Kidney (tissue), 14 donors: Measurements from ENCODE around the gene TMEM125. TPM values are rescaled to one million over a fixed set of nuclear protein-coding genes. Genes with fewer than 3 reads are reported as not detected.

ENCODE experiments used
- DNase-seq, 5 donors: peaks; one replicate each; pipeline ENCODE4 v3.0.0-alpha.2; 2013 to 2020
- FAIRE-seq: peaks from 2 replicates; lab custom pipeline; 2012; peaks lifted over from hg19 to GRCh38; lab: Jason Lieb, UNC
- H3K27ac ChIP-seq, 2 donors: one replicate each; pipeline ENCODE4 v1.7.0; 2013; ENCODE audit warnings: low read depth in 2 of 2, low read length in 2 of 2, inconsistent platforms in 1 of 2
- H3K27me3 ChIP-seq: one replicate; pipeline ENCODE4 v1.7.1; 2013; ENCODE audit warnings: low read length, inconsistent platforms; ENCODE audit not compliant: control insufficient read depth, insufficient read depth
- H3K36me3 ChIP-seq, 3 donors: one replicate each; pipeline versions ENCODE4 v1.7.0 to v1.7.1; 2013; ENCODE audit warnings: low read length in 3 of 3, control low read depth in 1 of 3, inconsistent platforms in 1 of 3; ENCODE audit not compliant: insufficient read depth in 3 of 3, control insufficient read depth in 2 of 3
- H3K4me1 ChIP-seq, 3 donors: one replicate each; pipeline versions ENCODE4 v1.7.0 to v1.7.1; 2013; ENCODE audit warnings: low read length in 3 of 3, inconsistent platforms in 1 of 3, low read depth in 1 of 3; ENCODE audit not compliant: control insufficient read depth in 2 of 3, insufficient read depth in 2 of 3
- H3K4me3 ChIP-seq, 3 donors: one replicate each; pipeline versions ENCODE4 v1.7.0 to v1.8.1; 2013; ENCODE audit warnings: low read length in 3 of 3, control low read depth in 1 of 3, inconsistent platforms in 1 of 3
- H3K9ac ChIP-seq, 3 donors: one replicate each; pipeline versions ENCODE4 v1.7.0 to v1.7.1; 2013; ENCODE audit warnings: low read length in 3 of 3, control low read depth in 1 of 3, inconsistent platforms in 1 of 3
- H3K9me3 ChIP-seq, 3 donors: one replicate each; pipeline versions ENCODE4 v1.7.0 to v1.7.1; 2013; ENCODE audit warnings: low read length in 3 of 3, control low read depth in 1 of 3, inconsistent platforms in 1 of 3; ENCODE audit not compliant: control insufficient read depth in 2 of 3, insufficient read depth in 1 of 3
- intact Hi-C: fragments of 100-400 bp; cut with DNase I; formaldehyde crosslinking; loops from one replicate; pipeline ENCODE4 v1.11.1; 2022
- polyA plus RNA-seq: library from polyadenylated mRNA; stranded (reverse); fragments of 350-450 nt; fragmentation: Illumina TruSeq; extraction: RNeasy Lipid Tissue Mini Kit (QIAGEN cat#74804); gene quantifications from one replicate; pipeline ENCODE4 v1.2.3, GENCODE V29; 2014; ENCODE audit warnings: low read depth, low replicate concordance; ENCODE audit not compliant: insufficient read depth
- total RNA-seq: library from RNA; stranded (reverse); fragmentation: NEBNext Ultra II Directional; extraction: Animal tissue kit (Norgen Biotek cat#: 25700); gene quantifications from one replicate; pipeline ENCODE4 v1.2.1, GENCODE V29; 2021
- TF ChIP-seq, protein P1 (sequence below): IDR thresholded peaks from 3 replicates; pipeline ENCODE4 v1.5.1; 2012; ENCODE audit warnings: mild to moderate bottlenecking, moderate library complexity, borderline replicate concordance; ENCODE audit not compliant: insufficient read depth; ENCODE audit errors: extremely low read depth
- donor health status: control.
- donor health status: control.
- donor health status: control.
- donor health status: control.
- donor health status: control.
- donor health status: DM: yes; HTN: yes; CAD: no.
- donor health status: Normal renal cell carcinoma (clear cell type).

TMEM125 gene
- total and polyA plus RNA-seq, 2 donors from 2014 or later, result 17.5 to 22.0 TPM

DNA sequence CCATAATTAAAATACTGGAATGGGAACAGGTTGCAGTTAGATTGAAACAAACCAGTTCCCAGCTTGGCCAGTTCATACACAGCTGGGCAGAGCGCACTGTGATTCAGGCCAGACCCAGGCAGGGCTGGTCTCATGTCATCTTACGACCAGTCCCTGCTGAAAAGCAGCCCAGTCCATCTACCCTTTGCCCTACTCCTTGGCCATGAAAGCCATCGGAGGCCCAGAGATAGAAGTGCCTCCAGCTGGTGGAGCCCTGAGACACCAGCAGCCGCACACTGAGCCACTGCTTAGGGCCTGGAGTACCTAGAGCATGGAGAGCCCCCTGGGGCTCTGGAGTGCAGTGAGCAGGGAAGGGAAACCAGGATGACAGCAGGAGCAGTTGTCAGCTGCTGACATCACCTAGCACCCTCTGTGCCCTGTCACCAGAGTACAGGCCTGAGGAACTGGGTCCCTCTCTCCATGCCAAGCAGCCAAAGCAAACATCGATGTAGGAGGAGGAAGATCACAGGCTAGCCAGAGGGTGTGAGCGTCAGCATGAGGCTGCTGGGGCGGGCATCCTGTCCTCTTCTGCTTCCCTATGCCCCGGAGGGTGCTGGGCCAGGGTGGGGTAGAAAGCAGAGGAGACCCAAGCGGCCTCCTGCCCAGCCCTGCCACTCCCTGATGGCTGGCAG, 34.2 kb upstream of the TMEM125 start:
- H3K9ac ChIP-seq, result no peak overlapping the region
- no peaks in the 10 kb centered on the region for H3K9me3 ChIP-seq
- H3K4me1 ChIP-seq, result peaks cover 0 to 23% (median 17%) of the 10 kb centered on the region in 3 donors
- H3K36me3 ChIP-seq, result no peaks in the 10 kb centered on the region
- H3K4me3 ChIP-seq, result no peak overlapping the region
- H3K27ac ChIP-seq, result no peak overlapping the region
- intact Hi-C loops, result no loop called here
- FAIRE-seq (no peak), DNase-seq (no peak)
- TF ChIP-seq, protein P1, sequence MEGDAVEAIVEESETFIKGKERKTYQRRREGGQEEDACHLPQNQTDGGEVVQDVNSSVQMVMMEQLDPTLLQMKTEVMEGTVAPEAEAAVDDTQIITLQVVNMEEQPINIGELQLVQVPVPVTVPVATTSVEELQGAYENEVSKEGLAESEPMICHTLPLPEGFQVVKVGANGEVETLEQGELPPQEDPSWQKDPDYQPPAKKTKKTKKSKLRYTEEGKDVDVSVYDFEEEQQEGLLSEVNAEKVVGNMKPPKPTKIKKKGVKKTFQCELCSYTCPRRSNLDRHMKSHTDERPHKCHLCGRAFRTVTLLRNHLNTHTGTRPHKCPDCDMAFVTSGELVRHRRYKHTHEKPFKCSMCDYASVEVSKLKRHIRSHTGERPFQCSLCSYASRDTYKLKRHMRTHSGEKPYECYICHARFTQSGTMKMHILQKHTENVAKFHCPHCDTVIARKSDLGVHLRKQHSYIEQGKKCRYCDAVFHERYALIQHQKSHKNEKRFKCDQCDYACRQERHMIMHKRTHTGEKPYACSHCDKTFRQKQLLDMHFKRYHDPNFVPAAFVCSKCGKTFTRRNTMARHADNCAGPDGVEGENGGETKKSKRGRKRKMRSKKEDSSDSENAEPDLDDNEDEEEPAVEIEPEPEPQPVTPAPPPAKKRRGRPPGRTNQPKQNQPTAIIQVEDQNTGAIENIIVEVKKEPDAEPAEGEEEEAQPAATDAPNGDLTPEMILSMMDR, result no peak
- no peaks in the 10 kb centered on the region for H3K27me3 ChIP-seq

DNA sequence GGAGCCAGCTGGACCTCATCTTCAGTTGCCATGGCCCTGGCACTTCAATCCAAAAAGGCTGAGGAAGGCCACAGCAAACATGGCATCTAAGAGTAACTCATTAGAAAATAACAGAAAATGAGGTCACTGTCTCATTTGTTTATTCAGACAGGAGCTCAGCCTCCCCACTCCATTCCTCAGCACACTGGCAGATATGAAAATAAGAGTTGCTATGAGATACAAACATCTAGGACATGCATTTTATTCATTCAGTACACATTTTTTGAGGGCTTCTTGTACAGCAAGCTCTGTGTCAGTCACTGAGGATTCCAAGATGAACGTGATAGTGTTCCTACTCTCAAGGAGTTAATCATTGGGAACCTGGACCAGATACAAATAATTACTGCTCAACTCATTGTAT, 32.7 kb upstream of the TMEM125 start:
- H3K36me3 ChIP-seq, result no peaks in the 10 kb centered on the region
- H3K9ac ChIP-seq, result no peak overlapping the region
- peaks cover 0 to 27% (median 23%) of the 10 kb centered on the region in 3 donors for H3K4me1 ChIP-seq
- DNase-seq (no peak), FAIRE-seq (no peak)
- H3K4me3 ChIP-seq, result no peak overlapping the region
- no peaks in the 10 kb centered on the region for H3K9me3 ChIP-seq
- intact Hi-C loops, result no loop called here
- H3K27ac ChIP-seq, result no peak overlapping the region
- H3K27me3 ChIP-seq, result no peaks in the 10 kb centered on the region
- TF ChIP-seq, protein P1, result no peak

DNA sequence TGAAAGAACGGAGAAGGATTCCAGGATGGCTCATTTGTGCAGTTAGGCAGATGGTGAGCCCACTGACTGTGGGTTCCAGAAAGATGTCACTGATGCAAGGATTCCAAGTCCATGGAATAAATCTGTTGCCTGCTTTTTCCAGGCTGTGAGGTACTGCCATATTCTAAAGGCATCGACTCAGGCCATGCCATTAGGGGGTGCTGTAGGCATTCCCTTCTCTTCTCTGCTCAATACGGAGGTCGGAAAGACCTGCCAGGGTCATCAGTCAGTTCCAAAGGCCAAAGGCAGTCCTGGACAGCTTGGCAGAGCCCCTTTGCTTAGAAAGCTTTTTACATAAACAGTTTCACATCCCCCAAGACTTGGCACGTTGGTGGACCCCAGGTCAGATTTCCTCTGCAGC, 31.7 kb upstream of the TMEM125 start:
- no peaks in the 10 kb centered on the region for H3K9me3 ChIP-seq
- peak overlapping the region in 1 of 3 donors; percentile 5 for H3K9ac ChIP-seq
- intact Hi-C loops, result no loop called here
- peak in 4 of 5 donors; percentile 68 to 83 (median 72) for DNase-seq
- H3K4me3 ChIP-seq, result no peak overlapping the region
- H3K27ac ChIP-seq, result no peak overlapping the region
- H3K4me1 ChIP-seq, result peaks cover 0 to 24% (median 23%) of the 10 kb centered on the region in 3 donors
- H3K27me3 ChIP-seq, result no peaks in the 10 kb centered on the region
- TF ChIP-seq, protein P1, result peak; percentile 88
- FAIRE-seq, result no peak
- H3K36me3 ChIP-seq, result no peaks in the 10 kb centered on the region

DNA sequence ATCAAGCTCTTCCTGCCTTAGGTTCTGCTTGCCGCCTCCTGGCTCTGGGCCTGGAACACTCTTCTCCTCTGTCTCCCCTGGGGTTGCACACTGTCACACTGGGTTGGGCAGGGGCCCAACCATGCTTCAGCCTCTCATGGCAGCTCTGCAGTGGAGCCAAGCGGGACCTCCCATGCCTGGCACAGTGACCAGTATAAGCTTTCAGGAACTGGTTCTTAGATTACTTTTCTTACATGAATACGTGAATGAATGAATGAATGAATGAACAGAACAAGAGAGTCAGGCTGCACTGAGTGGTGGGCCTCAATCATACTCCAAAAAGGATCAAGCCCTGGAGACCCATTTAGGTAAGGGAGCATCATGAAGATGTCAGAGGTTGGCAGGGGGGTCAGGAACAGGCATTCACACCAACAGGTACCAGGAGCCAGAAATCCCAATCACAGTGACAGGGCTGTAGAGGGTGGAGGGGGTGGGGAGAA, 30.8 kb upstream of the TMEM125 start:
- no peak overlapping the region for H3K4me3 ChIP-seq
- intact Hi-C loops, result no loop called here
- DNase-seq (no peak), FAIRE-seq (no peak)
- H3K9ac ChIP-seq, result no peak overlapping the region
- no peaks in the 10 kb centered on the region for H3K36me3 ChIP-seq
- H3K9me3 ChIP-seq, result no peaks in the 10 kb centered on the region
- TF ChIP-seq, protein P1, result no peak
- no peaks in the 10 kb centered on the region for H3K27me3 ChIP-seq
- H3K4me1 ChIP-seq, result peaks cover 0 to 23% (median 17%) of the 10 kb centered on the region in 3 donors
- no peak overlapping the region for H3K27ac ChIP-seq
